OCI-LY3 (cell line): ENCODE measurements around the gene RAB11FIP2.

Source experiments
- H2AFZ ChIP-seq: fragments of 200-600, 300-600 bp; shearing (Covaris generic); 2 replicates; pipeline ENCODE4 v1.6.0; 2014; ENCODE audit warnings: antibody characterized with exemption, low read depth, low read length
- H3K27ac ChIP-seq: fragments of 200-600, 300-600 bp; sonication (generic); 2 replicates; pipeline ENCODE4 v1.5.1; 2014; ENCODE audit warnings: mild to moderate bottlenecking, low read length, moderate library complexity, mixed read lengths
- H3K27me3 ChIP-seq: fragments of 200-600, 300-600 bp; sonication (generic); 2 replicates; pipeline ENCODE4 v1.6.1; 2014; ENCODE audit warnings: low read depth, low read length, mixed read lengths
- H3K36me3 ChIP-seq: fragments of 200-600, 300-600 bp; sonication (generic); replicated peaks from 2 replicates; pipeline ENCODE3; 2014; ENCODE audit warnings: low read depth, low read length, mixed read lengths
- H3K4me1 ChIP-seq: fragments of 300-600, 200-600 bp; sonication (generic); 2 replicates; pipeline ENCODE4 v1.6.1; 2014; ENCODE audit warnings: low read length, mixed read lengths
- H3K4me2 ChIP-seq: fragments of 200-600, 300-600 bp; sonication (generic); 2 replicates; pipeline ENCODE4 v1.6.1; 2014; ENCODE audit warnings: low read length, mixed read lengths
- H3K4me3 ChIP-seq: fragments of 300-600, 200-600 bp; sonication (generic); 2 replicates; pipeline ENCODE4 v1.5.1; 2014; ENCODE audit warnings: antibody characterized with exemption, mild to moderate bottlenecking, low read length, moderate library complexity
- H3K79me2 ChIP-seq: fragments of 300-600, 200-600 bp; shearing (Covaris generic); 2 replicates; pipeline ENCODE4 v1.6.1; 2014; ENCODE audit warnings: mild to moderate bottlenecking, low read length, mixed read lengths
- H3K9ac ChIP-seq: fragments of 300-600, 200-600 bp; shearing (Covaris generic); 2 replicates; pipeline ENCODE4 v1.6.0; 2014; ENCODE audit warnings: mild to moderate bottlenecking, low read length, moderate library complexity
- H3K9me3 ChIP-seq: fragments of 200-600, 300-600 bp; shearing (Covaris generic); 2 replicates; pipeline ENCODE4 v1.6.1; 2014; ENCODE audit warnings: low read length, mixed read lengths; ENCODE audit not compliant: insufficient read depth
- H4K20me1 ChIP-seq: fragments of 200-600, 300-600 bp; sonication (generic); 2 replicates; pipeline ENCODE4 v1.6.1; 2016; ENCODE audit warnings: low read length, mixed read lengths; ENCODE audit not compliant: insufficient read depth
- CTCF ChIP-seq: fragments of 200-600, 300-600 bp; sonication (generic); IDR thresholded peaks from 2 replicates; pipeline ENCODE4 v1.5.1; 2014; ENCODE audit warnings: antibody characterized with exemption, low read length, low read depth
- EZH2phosphoT487 ChIP-seq: fragments of 200-600 bp; shearing (Covaris generic); IDR thresholded peaks from 2 replicates; pipeline ENCODE4 v1.6.1; 2018; ENCODE audit warnings: antibody characterized with exemption, mixed run types, low read depth

RAB11FIP2 gene

GRCh38 chr10:117980755-117981702 is 65.7 kb downstream of the RAB11FIP2 start:
- no peaks in the 10 kb centered on the region for H3K36me3 ChIP-seq
- H3K4me1 ChIP-seq = no peaks in the 10 kb centered on the region
- no peak overlapping the region for H3K27ac ChIP-seq
- H3K4me3 ChIP-seq = no peak overlapping the region
- no peaks in the 10 kb centered on the region for H3K27me3 ChIP-seq
- H3K9ac ChIP-seq = no peak overlapping the region
- H4K20me1 ChIP-seq = no peaks in the 10 kb centered on the region
- H3K9me3 ChIP-seq = no peaks in the 10 kb centered on the region
- H3K79me2 ChIP-seq = no peaks in the 10 kb centered on the region
- no peak overlapping the region for H3K4me2 ChIP-seq
- TF ChIP-seq CTCF = no peak
- no peak for TF ChIP-seq EZH2phosphoT487
- H2AFZ ChIP-seq = no peak overlapping the region

GRCh38 chr10:117980216-117980615 is 66.5 kb downstream of the RAB11FIP2 start:
- Histone ChIP-seq H3K4me1 (no peaks in the 10 kb centered on the region), H3K4me2 (no peak overlapping the region), H3K27me3 (no peaks in the 10 kb centered on the region), H3K79me2 (no peaks in the 10 kb centered on the region), H3K36me3 (no peaks in the 10 kb centered on the region), H2AFZ (no peak overlapping the region), H3K9ac (no peak overlapping the region), H3K9me3 (no peaks in the 10 kb centered on the region), H4K20me1 (no peaks in the 10 kb centered on the region), H3K4me3 (no peak overlapping the region), H3K27ac (no peak overlapping the region)
- TF ChIP-seq CTCF (no peak), EZH2phosphoT487 (no peak)

GRCh38 chr10:117972168-117972837 is 74.4 kb downstream of the RAB11FIP2 start:
- Histone ChIP-seq H3K36me3 (no peaks in the 10 kb centered on the region), H3K27ac (no peak overlapping the region), H4K20me1 (no peaks in the 10 kb centered on the region), H2AFZ (no peak overlapping the region), H3K9ac (no peak overlapping the region), H3K4me2 (no peak overlapping the region), H3K27me3 (no peaks in the 10 kb centered on the region), H3K79me2 (no peaks in the 10 kb centered on the region), H3K9me3 (no peaks in the 10 kb centered on the region), H3K4me1 (no peaks in the 10 kb centered on the region), H3K4me3 (no peak overlapping the region)
- TF ChIP-seq EZH2phosphoT487 (no peak), CTCF (no peak)

- no peaks in the 10 kb centered on the region for H4K20me1 ChIP-seq
- no peak overlapping the region for H3K4me2 ChIP-seq
- H3K4me1 ChIP-seq = no peaks in the 10 kb centered on the region
- no peak overlapping the region for H3K4me3 ChIP-seq
- TF ChIP-seq CTCF (no peak), EZH2phosphoT487 (no peak)
- no peaks in the 10 kb centered on the region for H3K9me3 ChIP-seq
- H3K79me2 ChIP-seq = no peaks in the 10 kb centered on the region
- no peak overlapping the region for H3K27ac ChIP-seq
- no peaks in the 10 kb centered on the region for H3K36me3 ChIP-seq
- H3K9ac ChIP-seq = no peak overlapping the region
- no peak overlapping the region for H2AFZ ChIP-seq
- H3K27me3 ChIP-seq = no peaks in the 10 kb centered on the region
Observed at GRCh38 chr10:117970962-117971361, 75.8 kb downstream of the RAB11FIP2 start.
